ENCODE data around the gene FBXO8. TPM values are rescaled to one million over a fixed set of nuclear protein-coding genes. Genes with fewer than 3 reads are reported as not detected.

FBXO8 gene
- total RNA-seq, 1 donor: 32.2 TPM

DNA sequence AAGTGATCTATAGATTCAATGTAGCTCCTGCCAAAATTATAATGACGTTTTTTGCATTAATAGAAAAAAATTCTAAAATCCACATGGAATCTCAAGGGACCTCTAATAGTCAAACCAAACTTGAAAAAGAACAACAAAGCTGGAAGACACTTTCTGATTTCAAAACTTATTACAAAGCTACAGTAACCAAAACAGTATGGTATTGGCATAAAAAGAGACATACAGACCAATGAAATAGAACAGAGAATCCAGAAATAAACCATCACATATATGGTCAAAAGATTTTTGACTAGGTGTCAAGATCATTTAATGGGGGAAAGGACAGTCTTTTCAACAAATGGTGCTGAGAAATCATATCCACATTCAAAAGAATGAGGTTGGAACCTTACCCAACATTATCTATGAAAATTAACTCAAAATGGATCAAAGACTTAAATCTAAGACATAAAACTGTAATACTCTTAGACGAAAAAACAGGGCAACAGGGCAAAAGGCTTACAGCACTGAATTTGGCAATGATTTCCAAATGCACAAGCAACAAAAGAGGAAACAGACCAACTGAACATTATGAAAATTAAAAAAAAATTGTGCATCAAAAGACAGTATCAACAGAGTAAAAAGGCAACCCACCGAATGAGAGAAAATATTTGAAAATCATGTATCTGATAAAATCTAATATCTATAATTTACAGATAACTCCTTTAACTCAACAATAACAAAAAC is 3.9 kb downstream of the FBXO8 start:
- Histone ChIP-seq H4K20me1 (ENCODE audit: insufficient read depth, low read length) (no peaks in the 10 kb centered on the region), H2AFZ (ENCODE audit: low read length) (no peak overlapping the region), H3K4me1 (ENCODE audit: insufficient read depth, low read length) (peaks cover 15% of the 10 kb centered on the region), H3K27ac (ENCODE audit: low read depth, low read length) (no peak overlapping the region), H3K4me3 (ENCODE audit: insufficient read depth, low read length) (no peak overlapping the region), H3K36me3 (ENCODE audit: insufficient read depth, low read length) (no peaks in the 10 kb centered on the region), H3K4me2 (ENCODE audit: insufficient read depth, low read length) (no peak overlapping the region), H3K79me2 (ENCODE audit: insufficient read depth, low read length) (peaks cover 57% of the 10 kb centered on the region), H3K27me3 (ENCODE audit: insufficient read depth, low read length) (no peaks in the 10 kb centered on the region), H3K9me3 (ENCODE audit: low read depth, low read length) (no peaks in the 10 kb centered on the region)
- DNase-seq (ENCODE audit: insufficient read length, low spot score, missing footprints): no peak
- TF ChIP-seq, protein P1, sequence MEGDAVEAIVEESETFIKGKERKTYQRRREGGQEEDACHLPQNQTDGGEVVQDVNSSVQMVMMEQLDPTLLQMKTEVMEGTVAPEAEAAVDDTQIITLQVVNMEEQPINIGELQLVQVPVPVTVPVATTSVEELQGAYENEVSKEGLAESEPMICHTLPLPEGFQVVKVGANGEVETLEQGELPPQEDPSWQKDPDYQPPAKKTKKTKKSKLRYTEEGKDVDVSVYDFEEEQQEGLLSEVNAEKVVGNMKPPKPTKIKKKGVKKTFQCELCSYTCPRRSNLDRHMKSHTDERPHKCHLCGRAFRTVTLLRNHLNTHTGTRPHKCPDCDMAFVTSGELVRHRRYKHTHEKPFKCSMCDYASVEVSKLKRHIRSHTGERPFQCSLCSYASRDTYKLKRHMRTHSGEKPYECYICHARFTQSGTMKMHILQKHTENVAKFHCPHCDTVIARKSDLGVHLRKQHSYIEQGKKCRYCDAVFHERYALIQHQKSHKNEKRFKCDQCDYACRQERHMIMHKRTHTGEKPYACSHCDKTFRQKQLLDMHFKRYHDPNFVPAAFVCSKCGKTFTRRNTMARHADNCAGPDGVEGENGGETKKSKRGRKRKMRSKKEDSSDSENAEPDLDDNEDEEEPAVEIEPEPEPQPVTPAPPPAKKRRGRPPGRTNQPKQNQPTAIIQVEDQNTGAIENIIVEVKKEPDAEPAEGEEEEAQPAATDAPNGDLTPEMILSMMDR (IDR thresholded peaks at IDR 0.05; ENCODE audit: extremely low read depth, low read depth, low read length): no peak

DNA sequence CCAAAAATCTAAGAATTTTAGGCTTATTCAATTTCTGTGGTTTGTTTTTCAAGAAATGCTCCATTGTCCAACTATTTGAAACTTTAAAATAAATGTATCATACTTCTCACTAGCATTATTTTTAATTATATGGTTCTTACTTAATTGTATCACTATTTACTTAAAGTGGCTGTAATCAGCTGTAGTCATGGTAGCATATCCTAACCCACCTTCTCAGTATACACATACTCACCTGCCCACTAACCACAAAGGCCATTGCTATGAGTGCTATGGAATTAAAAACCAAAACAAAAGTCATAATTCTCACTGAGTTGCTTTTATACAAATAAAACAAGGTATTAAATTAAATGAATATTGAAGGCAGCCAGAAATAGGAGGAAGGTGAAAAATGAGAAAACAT is 5.0 kb downstream of the FBXO8 start:
- H2AFZ ChIP-seq (ENCODE audit: low read length): no peak overlapping the region
- DNase-seq (ENCODE audit: insufficient read length, low spot score, missing footprints): no peak
- peaks cover 61% of the 10 kb centered on the region for H3K79me2 ChIP-seq (ENCODE audit: insufficient read depth, low read length)
- TF ChIP-seq, protein P1 (IDR thresholded peaks at IDR 0.05; ENCODE audit: extremely low read depth, low read depth, low read length): no peak
- no peak overlapping the region for H3K4me2 ChIP-seq (ENCODE audit: insufficient read depth, low read length)
- H3K4me3 ChIP-seq (ENCODE audit: insufficient read depth, low read length): no peak overlapping the region
- H3K27ac ChIP-seq (ENCODE audit: low read depth, low read length): no peak overlapping the region
- H3K27me3 ChIP-seq (ENCODE audit: insufficient read depth, low read length): no peaks in the 10 kb centered on the region
- peaks cover 3% of the 10 kb centered on the region for H4K20me1 ChIP-seq (ENCODE audit: insufficient read depth, low read length)
- peaks cover 15% of the 10 kb centered on the region for H3K4me1 ChIP-seq (ENCODE audit: insufficient read depth, low read length)
- H3K9me3 ChIP-seq (ENCODE audit: low read depth, low read length): no peaks in the 10 kb centered on the region
- H3K36me3 ChIP-seq (ENCODE audit: insufficient read depth, low read length): no peaks in the 10 kb centered on the region

GRCh38 chr4:174277433-174277832 is 6.0 kb downstream of the FBXO8 start:
- TF ChIP-seq, protein P1 (IDR thresholded peaks at IDR 0.05; ENCODE audit: extremely low read depth, low read depth, low read length): no peak
- Histone ChIP-seq H3K4me1 (ENCODE audit: insufficient read depth, low read length) (peaks cover 13% of the 10 kb centered on the region), H3K4me3 (ENCODE audit: insufficient read depth, low read length) (no peak overlapping the region), H2AFZ (ENCODE audit: low read length) (no peak overlapping the region), H3K36me3 (ENCODE audit: insufficient read depth, low read length) (no peaks in the 10 kb centered on the region), H4K20me1 (ENCODE audit: insufficient read depth, low read length) (peaks cover 3% of the 10 kb centered on the region), H3K27me3 (ENCODE audit: insufficient read depth, low read length) (no peaks in the 10 kb centered on the region), H3K79me2 (ENCODE audit: insufficient read depth, low read length) (peaks cover 55% of the 10 kb centered on the region), H3K27ac (ENCODE audit: low read depth, low read length) (no peak overlapping the region), H3K9me3 (ENCODE audit: low read depth, low read length) (no peaks in the 10 kb centered on the region), H3K4me2 (ENCODE audit: insufficient read depth, low read length) (no peak overlapping the region)
- DNase-seq (ENCODE audit: insufficient read length, low spot score, missing footprints): no peak

- no peak overlapping the region for H3K27ac ChIP-seq (ENCODE audit: low read depth, low read length)
- no peak overlapping the region for H3K4me2 ChIP-seq (ENCODE audit: insufficient read depth, low read length)
- H3K36me3 ChIP-seq (ENCODE audit: insufficient read depth, low read length): no peaks in the 10 kb centered on the region
- H3K4me1 ChIP-seq (ENCODE audit: insufficient read depth, low read length): no peaks in the 10 kb centered on the region
- no peaks in the 10 kb centered on the region for H3K27me3 ChIP-seq (ENCODE audit: insufficient read depth, low read length)
- H3K9me3 ChIP-seq (ENCODE audit: low read depth, low read length): no peaks in the 10 kb centered on the region
- H3K79me2 ChIP-seq (ENCODE audit: insufficient read depth, low read length): peaks cover 41% of the 10 kb centered on the region
- TF ChIP-seq, protein P1 (IDR thresholded peaks at IDR 0.05; ENCODE audit: extremely low read depth, low read depth, low read length): no peak
- no peak overlapping the region for H3K4me3 ChIP-seq (ENCODE audit: insufficient read depth, low read length)
- peaks cover 3% of the 10 kb centered on the region for H4K20me1 ChIP-seq (ENCODE audit: insufficient read depth, low read length)
- H2AFZ ChIP-seq (ENCODE audit: low read length): no peak overlapping the region
- no peak for DNase-seq (ENCODE audit: insufficient read length, low spot score, missing footprints)
Measured at GRCh38 chr4:174275101-174275500, 8.4 kb downstream of the FBXO8 start.
